CD14-positive monocyte (primary cell): Measurements from ENCODE around the gene KCNJ11. TPM values are rescaled to one million over a fixed set of nuclear protein-coding genes. Genes with fewer than 3 reads are reported as not detected.

Experiments
- DNase-seq, 3 donors: peaks; one replicate each; pipeline ENCODE4 v3.0.0-alpha.2; 2011 to 2022
- H2AFZ ChIP-seq: 2 replicates; pipeline ENCODE4 v1.6.0; 2012; ENCODE audit warnings: mild to moderate bottlenecking, low read depth, low read length, inconsistent platforms; ENCODE audit not compliant: insufficient read depth, poor library complexity, severe bottlenecking
- H3K27ac ChIP-seq, 2 donors: 1 replicate in 1 of 2; 2 replicates in 1 of 2; pipeline ENCODE4 v1.5.1; 2012 to 2013; ENCODE audit warnings: low read length in 2 of 2, control low read depth in 1 of 2, inconsistent platforms in 1 of 2, low read depth in 1 of 2, mild to moderate bottlenecking in 1 of 2
- H3K27me3 ChIP-seq, 2 donors: one replicate each; pipeline versions ENCODE4 v1.6.0 to v1.6.1; 2011 to 2013; ENCODE audit warnings: low read length in 2 of 2; ENCODE audit not compliant: control insufficient read depth in 2 of 2, insufficient read depth in 2 of 2
- H3K36me3 ChIP-seq, 2 donors: replicated peaks in 1 of 2; 1 replicate in 1 of 2; 2 replicates in 1 of 2; pipeline versions ENCODE4 v1.5.1 to v1.6.1; 2012 to 2013; ENCODE audit warnings: low read length in 2 of 2, control low read depth in 1 of 2, inconsistent platforms in 1 of 2, mild to moderate bottlenecking in 1 of 2; ENCODE audit not compliant: insufficient read depth in 2 of 2, control insufficient read depth in 1 of 2
- H3K4me1 ChIP-seq, 2 donors: 1 replicate in 1 of 2; 2 replicates in 1 of 2; pipeline versions ENCODE4 v1.5.1 to v1.6.1; 2012 to 2013; ENCODE audit warnings: low read length in 2 of 2, control low read depth in 1 of 2, inconsistent platforms in 1 of 2, mild to moderate bottlenecking in 1 of 2, moderate library complexity in 1 of 2; ENCODE audit not compliant: insufficient read depth in 2 of 2, control insufficient read depth in 1 of 2
- H3K4me2 ChIP-seq: replicated peaks from 2 replicates; pipeline ENCODE3; 2012; ENCODE audit warnings: low read length, moderate library complexity, mild to moderate bottlenecking; ENCODE audit not compliant: poor library complexity, severe bottlenecking; ENCODE audit errors: extremely low read depth
- H3K4me3 ChIP-seq, 3 experiments: fragments of 200-600 bp in 1 of 3; sonication (generic) in 1 of 3; replicated peaks in 1 of 3; 1 replicate in 2 of 3; 2 replicates in 1 of 3; pipeline ENCODE4 v1.5.1; 2011 to 2013; ENCODE audit warnings: low read length in 3 of 3, mild to moderate bottlenecking in 3 of 3, control low read depth in 2 of 3, low read depth in 2 of 3, inconsistent platforms in 1 of 3, moderate library complexity in 1 of 3
- H3K79me2 ChIP-seq: 2 replicates; pipeline ENCODE4 v1.6.0; 2012; ENCODE audit warnings: mild to moderate bottlenecking, control low read depth, inconsistent platforms, low read length, moderate library complexity; ENCODE audit not compliant: insufficient read depth
- H3K9ac ChIP-seq: 2 replicates; pipeline ENCODE4 v1.6.0; 2017; ENCODE audit warnings: low read length, mild to moderate bottlenecking; ENCODE audit not compliant: insufficient read depth, poor library complexity, severe bottlenecking
- H3K9me3 ChIP-seq, 2 donors: replicated peaks in 1 of 2; 1 replicate in 1 of 2; 2 replicates in 1 of 2; pipeline versions ENCODE4 v1.5.1 to v1.6.1; 2012 to 2013; ENCODE audit warnings: low read length in 2 of 2, control low read depth in 1 of 2; ENCODE audit not compliant: control insufficient read depth in 1 of 2, insufficient read depth in 1 of 2
- H4K20me1 ChIP-seq: 2 replicates; pipeline ENCODE4 v1.6.0; 2012; ENCODE audit warnings: mild to moderate bottlenecking, low read length, control low read depth, moderate library complexity; ENCODE audit not compliant: insufficient read depth
- H3K27ac Mint-ChIP-seq, 7 donors: one replicate each; pipeline ENCODE4 v1.8.0; 2020; ENCODE audit warnings: mild to moderate bottlenecking in 7 of 7, mixed read lengths in 7 of 7, moderate library complexity in 6 of 7, inconsistent platforms in 2 of 7
- H3K27me3 Mint-ChIP-seq, 3 donors: one replicate each; pipeline ENCODE4 v1.8.0; 2021 to 2022; ENCODE audit warnings: low read depth in 3 of 3, mild to moderate bottlenecking in 3 of 3, mixed read lengths in 3 of 3, moderate library complexity in 3 of 3, inconsistent platforms in 1 of 3
- H3K36me3 Mint-ChIP-seq, 2 donors: one replicate each; pipeline ENCODE4 v1.8.0; 2020; ENCODE audit warnings: mixed read lengths in 2 of 2, inconsistent platforms in 1 of 2, mild to moderate bottlenecking in 1 of 2
- H3K4me1 Mint-ChIP-seq: one replicate; pipeline ENCODE4 v1.8.0; 2020; ENCODE audit warnings: mild to moderate bottlenecking, mixed read lengths
- H3K4me3 Mint-ChIP-seq, 2 donors: one replicate each; pipeline ENCODE4 v1.8.0; 2020; ENCODE audit warnings: mild to moderate bottlenecking in 2 of 2, mixed read lengths in 2 of 2, moderate library complexity in 1 of 2
- H3K9me3 Mint-ChIP-seq, 7 donors: one replicate each; pipeline ENCODE4 v1.8.0; 2020 to 2022; ENCODE audit warnings: mixed read lengths in 7 of 7, mild to moderate bottlenecking in 6 of 7, moderate library complexity in 6 of 7, inconsistent platforms in 2 of 7
- CTCF ChIP-seq: fragments of 200-600 bp; IDR thresholded peaks from one replicate; pipeline ENCODE4 v1.8.0; 2022; ENCODE audit warnings: antibody characterized with exemption, mild to moderate bottlenecking
- WGBS: methylation state at CpG from one replicate; pipeline ENCODE4 v1.1.5; 2013; ENCODE audit warnings: missing lambda C conversion rate; ENCODE audit not compliant: insufficient coverage; 5-methylcytosine and 5-hydroxymethylcytosine counted together
- intact Hi-C, 2 donors: fragments of 100-400 bp; cut with micrococcal nuclease; formaldehyde crosslinking; loops; one replicate each; pipeline versions ENCODE4 v1.15.0 to v1.15.1; 2023
- polyA plus RNA-seq, 3 donors: library from polyadenylated mRNA; depleted of rRNA in 1 of 3; unstranded in 2 of 3; stranded (reverse) in 1 of 3; fragments of 300-500 nt in 2 of 3; fragments of >200 nt in 1 of 3; fragmentation: Illumina TruSeq in 2 of 3; gene quantifications; 1 replicate in 2 of 3; 2 replicates in 1 of 3; pipeline ENCODE4 v1.2.3, GENCODE V29; 2012 to 2021

Gene KCNJ11
- polyA plus RNA-seq, 3 donors, result 0.09 TPM; not detected in 2

GRCh38 chr11:17387254-17387653 is 1.2 kb downstream of the KCNJ11 start:
- Mint-ChIP-seq H3K4me1 (peaks cover 18% of the 10 kb centered on the region), H3K27ac (peak overlapping the region in 1 of 7 donors; percentile 12), H3K4me3 (no peak overlapping the region), H3K9me3 (peaks cover 0 to 1% (median 0%) of the 10 kb centered on the region in 7 donors), H3K27me3 (peaks cover 16 to 30% (median 25%) of the 10 kb centered on the region in 3 donors), H3K36me3 (peaks cover 0 to 4% of the 10 kb centered on the region in 2 donors)
- TF ChIP-seq CTCF, result no peak
- Histone ChIP-seq H3K9ac (no peak overlapping the region), H3K9me3 (no peaks in the 10 kb centered on the region), H3K4me1 (peaks cover 13 to 20% of the 10 kb centered on the region in 2 donors), H3K36me3 (no peaks in the 10 kb centered on the region), H3K27me3 (peaks cover 3 to 28% of the 10 kb centered on the region in 2 donors), H3K4me2 (no peak overlapping the region), H3K4me3 (no peak overlapping the region), H2AFZ (no peak overlapping the region), H4K20me1 (no peaks in the 10 kb centered on the region), H3K79me2 (no peaks in the 10 kb centered on the region), H3K27ac (no peak overlapping the region)
- intact Hi-C loops, result loop anchor here in 1 of 2 donors (5.0 kb wide), 1 partner anchor 115 kb away; no protein-coding TSS in a partner anchor
- WGBS, result 99% methylated on average over 20 of the region's 20 CpGs
- DNase-seq, result no peak

- 79% methylated on average over 23 of the region's 23 CpGs for WGBS
- H3K27me3 Mint-ChIP-seq, result peaks cover 16 to 30% (median 25%) of the 10 kb centered on the region in 3 donors
- no peaks in the 10 kb centered on the region for H3K36me3 ChIP-seq
- TF ChIP-seq CTCF, result peak; percentile 68
- H3K9me3 Mint-ChIP-seq, result peaks cover 0 to 1% (median 0%) of the 10 kb centered on the region in 7 donors
- no peak overlapping the region for H3K27ac ChIP-seq
- H3K36me3 Mint-ChIP-seq, result peaks cover 0 to 4% of the 10 kb centered on the region in 2 donors
- no peaks in the 10 kb centered on the region for H4K20me1 ChIP-seq
- intact Hi-C loops, result loop anchor here in 1 of 2 donors (5.0 kb wide), 1 partner anchor 116 kb away; no protein-coding TSS in a partner anchor
- peak; percentile 18 to 54 (median 33) for DNase-seq
- H3K27ac Mint-ChIP-seq, result peak overlapping the region in 3 of 7 donors; percentile 12 to 23 (median 20)
- H3K9me3 ChIP-seq, result no peaks in the 10 kb centered on the region
- H3K4me2 ChIP-seq, result no peak overlapping the region
- no peak overlapping the region for H3K4me3 ChIP-seq
- H3K9ac ChIP-seq, result no peak overlapping the region
- H3K4me3 Mint-ChIP-seq, result no peak overlapping the region
- peaks cover 13 to 20% of the 10 kb centered on the region in 2 donors for H3K4me1 ChIP-seq
- H3K27me3 ChIP-seq, result peaks cover 3 to 28% of the 10 kb centered on the region in 2 donors
- H2AFZ ChIP-seq, result no peak overlapping the region
- H3K4me1 Mint-ChIP-seq, result peaks cover 18% of the 10 kb centered on the region
- no peaks in the 10 kb centered on the region for H3K79me2 ChIP-seq
Observed at GRCh38 chr11:17386331-17387084, 2.0 kb downstream of the KCNJ11 start.
